Panc1 (cell line): ENCODE results near the gene ZNF823. TPM values are rescaled to one million over a fixed set of nuclear protein-coding genes. Genes with fewer than 3 reads are reported as not detected.

Source experiments
- ATAC-seq: fragments of 200-7000 bp; cut with Tn5 transposase; 2 replicates; pipeline ENCODE4 v1.9.1; 2020; ENCODE audit warnings: mild to moderate bottlenecking, moderate library complexity
- BruUV-seq: library from RNA; stranded (reverse); fragments of 400-500 nt; replicated peaks from 2 replicates; lab custom pipeline; 2021; lab: Mats Ljungman, UMichigan
- CTCF ChIA-PET: fragments of 300-600 bp; sonication (Branson Sonifier 250); formaldehyde crosslinking; loops from one replicate; lab custom pipeline; 2022; ENCODE audit warnings: antibody characterized with exemption; lab: Charles Lee
- POLR2A ChIA-PET: fragments of 300-600 bp; sonication (Branson Sonifier 250); formaldehyde crosslinking; loops from one replicate; lab custom pipeline; 2022; ENCODE audit warnings: antibody characterized with exemption; lab: Charles Lee
- DNase-seq: peaks from one replicate; pipeline ENCODE4 v3.0.0-alpha.2; 2010; ENCODE audit warnings: low read depth, low spot score
- H3K27ac ChIP-seq: 2 replicates; pipeline ENCODE4 v1.5.1; 2011; ENCODE audit warnings: mild to moderate bottlenecking, low read length, inconsistent platforms
- H3K27me3 ChIP-seq: fragments of 200-500 bp; sonication (Bioruptor generic); 2 replicates; pipeline ENCODE4 v1.6.0; 2014; ENCODE audit warnings: low read length, inconsistent platforms; ENCODE audit not compliant: control insufficient read depth, insufficient read depth
- H3K36me3 ChIP-seq: fragments of 200-500 bp; sonication (Bioruptor generic); 2 replicates; pipeline ENCODE4 v1.5.1; 2014; ENCODE audit warnings: inconsistent platforms, mild to moderate bottlenecking, low read length, moderate library complexity; ENCODE audit not compliant: control insufficient read depth, insufficient read depth
- H3K4me1 ChIP-seq: 2 replicates; pipeline ENCODE4 v1.5.1; 2011; ENCODE audit warnings: inconsistent platforms, mild to moderate bottlenecking, low read length, moderate library complexity; ENCODE audit not compliant: control insufficient read depth, insufficient read depth
- H3K4me3 ChIP-seq, 2 experiments: 2 replicates each; pipeline ENCODE4 v1.5.1; 2011 to 2012; ENCODE audit warnings: low read depth in 2 of 2, low read length in 2 of 2, mild to moderate bottlenecking in 2 of 2, inconsistent platforms in 1 of 2, moderate library complexity in 1 of 2
- H3K9me3 ChIP-seq: fragments of 200-500 bp; sonication (Bioruptor generic); 2 replicates; pipeline ENCODE4 v1.5.1; 2014; ENCODE audit warnings: low read depth, mild to moderate bottlenecking, inconsistent platforms, low read length, moderate library complexity; ENCODE audit not compliant: control insufficient read depth, insufficient read depth
- POLR2AphosphoS5 ChIP-seq: IDR thresholded peaks from 2 replicates; pipeline ENCODE4 v1.6.1; 2012; ENCODE audit warnings: mild to moderate bottlenecking, low read depth, low read length, moderate library complexity
- SIN3A ChIP-seq: IDR thresholded peaks from 2 replicates; pipeline ENCODE4 v1.6.1; 2012; ENCODE audit warnings: low read depth, mild to moderate bottlenecking, low read length, moderate library complexity, borderline replicate concordance; ENCODE audit not compliant: insufficient read depth
- TCF7L2 ChIP-seq: IDR thresholded peaks from 2 replicates; pipeline ENCODE4 v1.6.1; 2011; ENCODE audit warnings: mild to moderate bottlenecking, low read depth, low read length, inconsistent platforms
- in situ Hi-C: cut with HindIII; loops from 2 replicates; pipeline ENCODE4 v1.10.0; 2016; ENCODE audit warnings: low sequenced_read_pairs, low pct_unique_long_range_greater_than_20kb
- intact Hi-C: fragments of 100-400 bp; cut with micrococcal nuclease; formaldehyde crosslinking; loops from one replicate; pipeline ENCODE4 v1.10.0; 2022; ENCODE audit not compliant: unreplicated experiment
- total RNA-seq: library from RNA; stranded (reverse); gene quantifications from one replicate; pipeline ENCODE4 v1.2.1, GENCODE V29; 2021; ENCODE audit not compliant: unreplicated experiment
- TF ChIP-seq, protein P1 (sequence below): fragments of 450-650 bp; IDR thresholded peaks from 2 replicates; pipeline ENCODE4 v1.5.1; 2017; ENCODE audit warnings: mild to moderate bottlenecking
- TF ChIP-seq, protein P2 (sequence below), 2 experiments: IDR thresholded peaks; 2 replicates each; pipeline ENCODE4 v1.6.1; 2011 to 2012; ENCODE audit warnings: low read depth in 2 of 2, control low read depth in 1 of 2, low read length in 1 of 2, mild to moderate bottlenecking in 1 of 2, moderate library complexity in 1 of 2; ENCODE audit not compliant: insufficient read depth in 1 of 2

The ZNF823 gene
- total RNA-seq, 1 experiment from 2014 or later = 5.0 TPM

DNA sequence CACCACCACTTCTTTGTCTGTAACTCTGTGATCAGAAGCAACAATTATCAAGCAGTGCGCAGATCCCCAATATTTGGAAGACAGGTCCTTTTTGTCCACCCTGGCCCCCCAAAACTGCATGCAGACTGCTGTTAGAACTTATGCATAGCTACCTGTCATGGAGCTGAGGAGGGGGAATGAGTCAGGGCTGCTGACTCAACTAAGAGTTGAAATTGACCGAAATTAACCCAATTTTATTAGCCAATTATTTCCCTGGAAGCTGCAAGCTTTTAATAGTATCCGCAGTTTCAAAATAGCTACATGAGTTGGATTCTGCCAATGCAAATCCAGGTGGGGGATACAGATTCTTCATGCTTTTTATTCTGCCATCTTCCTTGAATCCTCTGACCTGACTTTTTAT lies 45.6 kb upstream of the ZNF823 start:
- H3K9me3 ChIP-seq = peaks cover 50% of the 10 kb centered on the region

DNA sequence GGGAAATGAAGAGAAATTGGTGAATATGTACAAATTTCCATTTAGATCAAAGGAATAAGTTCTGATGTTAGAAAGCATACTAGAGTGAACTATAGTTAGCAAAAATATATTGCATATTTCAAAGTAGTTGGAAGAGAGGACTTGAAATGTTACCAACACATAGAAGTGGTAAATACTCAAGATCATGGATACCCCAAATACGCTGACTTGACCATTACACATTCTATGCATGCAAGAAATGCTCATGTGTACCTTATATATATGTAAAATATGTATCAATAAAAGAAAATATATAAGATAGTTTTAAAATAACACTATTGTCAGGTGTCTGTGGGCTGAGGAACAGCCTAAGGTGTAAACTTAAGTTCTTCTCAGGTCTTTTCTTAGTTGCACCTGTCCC lies 45.0 kb upstream of the ZNF823 start:
- H3K27me3 ChIP-seq = no peaks in the 10 kb centered on the region
- in situ Hi-C loops (no loop called here), intact Hi-C loops (no loop called here)
- no peaks in the 10 kb centered on the region for H3K36me3 ChIP-seq
- H3K4me1 ChIP-seq = no peaks in the 10 kb centered on the region
- DNase-seq (no peak), ATAC-seq (no peak)
- H3K4me3 ChIP-seq = no peak overlapping the region
- TF ChIP-seq POLR2AphosphoS5 (no peak), TCF7L2 (no peak)
- TF ChIP-seq, protein P1, sequence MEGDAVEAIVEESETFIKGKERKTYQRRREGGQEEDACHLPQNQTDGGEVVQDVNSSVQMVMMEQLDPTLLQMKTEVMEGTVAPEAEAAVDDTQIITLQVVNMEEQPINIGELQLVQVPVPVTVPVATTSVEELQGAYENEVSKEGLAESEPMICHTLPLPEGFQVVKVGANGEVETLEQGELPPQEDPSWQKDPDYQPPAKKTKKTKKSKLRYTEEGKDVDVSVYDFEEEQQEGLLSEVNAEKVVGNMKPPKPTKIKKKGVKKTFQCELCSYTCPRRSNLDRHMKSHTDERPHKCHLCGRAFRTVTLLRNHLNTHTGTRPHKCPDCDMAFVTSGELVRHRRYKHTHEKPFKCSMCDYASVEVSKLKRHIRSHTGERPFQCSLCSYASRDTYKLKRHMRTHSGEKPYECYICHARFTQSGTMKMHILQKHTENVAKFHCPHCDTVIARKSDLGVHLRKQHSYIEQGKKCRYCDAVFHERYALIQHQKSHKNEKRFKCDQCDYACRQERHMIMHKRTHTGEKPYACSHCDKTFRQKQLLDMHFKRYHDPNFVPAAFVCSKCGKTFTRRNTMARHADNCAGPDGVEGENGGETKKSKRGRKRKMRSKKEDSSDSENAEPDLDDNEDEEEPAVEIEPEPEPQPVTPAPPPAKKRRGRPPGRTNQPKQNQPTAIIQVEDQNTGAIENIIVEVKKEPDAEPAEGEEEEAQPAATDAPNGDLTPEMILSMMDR = no peak
- TF ChIP-seq, protein P2, sequence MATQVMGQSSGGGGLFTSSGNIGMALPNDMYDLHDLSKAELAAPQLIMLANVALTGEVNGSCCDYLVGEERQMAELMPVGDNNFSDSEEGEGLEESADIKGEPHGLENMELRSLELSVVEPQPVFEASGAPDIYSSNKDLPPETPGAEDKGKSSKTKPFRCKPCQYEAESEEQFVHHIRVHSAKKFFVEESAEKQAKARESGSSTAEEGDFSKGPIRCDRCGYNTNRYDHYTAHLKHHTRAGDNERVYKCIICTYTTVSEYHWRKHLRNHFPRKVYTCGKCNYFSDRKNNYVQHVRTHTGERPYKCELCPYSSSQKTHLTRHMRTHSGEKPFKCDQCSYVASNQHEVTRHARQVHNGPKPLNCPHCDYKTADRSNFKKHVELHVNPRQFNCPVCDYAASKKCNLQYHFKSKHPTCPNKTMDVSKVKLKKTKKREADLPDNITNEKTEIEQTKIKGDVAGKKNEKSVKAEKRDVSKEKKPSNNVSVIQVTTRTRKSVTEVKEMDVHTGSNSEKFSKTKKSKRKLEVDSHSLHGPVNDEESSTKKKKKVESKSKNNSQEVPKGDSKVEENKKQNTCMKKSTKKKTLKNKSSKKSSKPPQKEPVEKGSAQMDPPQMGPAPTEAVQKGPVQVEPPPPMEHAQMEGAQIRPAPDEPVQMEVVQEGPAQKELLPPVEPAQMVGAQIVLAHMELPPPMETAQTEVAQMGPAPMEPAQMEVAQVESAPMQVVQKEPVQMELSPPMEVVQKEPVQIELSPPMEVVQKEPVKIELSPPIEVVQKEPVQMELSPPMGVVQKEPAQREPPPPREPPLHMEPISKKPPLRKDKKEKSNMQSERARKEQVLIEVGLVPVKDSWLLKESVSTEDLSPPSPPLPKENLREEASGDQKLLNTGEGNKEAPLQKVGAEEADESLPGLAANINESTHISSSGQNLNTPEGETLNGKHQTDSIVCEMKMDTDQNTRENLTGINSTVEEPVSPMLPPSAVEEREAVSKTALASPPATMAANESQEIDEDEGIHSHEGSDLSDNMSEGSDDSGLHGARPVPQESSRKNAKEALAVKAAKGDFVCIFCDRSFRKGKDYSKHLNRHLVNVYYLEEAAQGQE (IDR thresholded peaks at IDR 0.05; ENCODE audit: insufficient read depth in 1 of 2, low read depth in 2 of 2, low read length in 1 of 2) = no peak
- ChIA-PET POLR2A (no interaction called here), CTCF (no interaction called here)
- no TSS peak for BruUV-seq
- H3K9me3 ChIP-seq = peaks cover 54% of the 10 kb centered on the region
- H3K27ac ChIP-seq = no peak overlapping the region

More for the DNA sequence above, 45.6 kb upstream of the ZNF823 start:
- Histone ChIP-seq H3K36me3 (no peaks in the 10 kb centered on the region), H3K27ac (no peak overlapping the region), H3K4me3 (no peak overlapping the region), H3K27me3 (no peaks in the 10 kb centered on the region), H3K4me1 (no peaks in the 10 kb centered on the region)
- in situ Hi-C loops (no loop called here), intact Hi-C loops (no loop called here)
- ATAC-seq = no peak
- TF ChIP-seq POLR2AphosphoS5 = no peak
- no peak for TF ChIP-seq TCF7L2
- TF ChIP-seq, protein P1 = no peak
- no peak for TF ChIP-seq SIN3A
- TF ChIP-seq, protein P2 (IDR thresholded peaks at IDR 0.05; ENCODE audit: insufficient read depth in 1 of 2, low read depth in 2 of 2, low read length in 1 of 2) = no peak
- DNase-seq = no peak
- no TSS peak for BruUV-seq
- POLR2A ChIA-PET = no interaction called here
- CTCF ChIA-PET = no interaction called here
